Hematopoietic multipotent progenitor cell treated with erythropoietin and hydrocortisone succinate and interleukin-3 and kit ligand, for 6 days (in vitro differentiated cells): ENCODE results near the gene CD109.
A peak's percentile ranks its signal among the peaks of the same experiment; 100 is the strongest.
"Not testable (repeated sequence)": the region's sequence is repeated elsewhere in the genome, so short reads cannot be mapped to it uniquely, and the experiment has no call there.

Source experiments
- DNase-seq: peaks from one replicate; pipeline ENCODE4 v3.0.0-alpha.2; 2015

Gene CD109

DNA sequence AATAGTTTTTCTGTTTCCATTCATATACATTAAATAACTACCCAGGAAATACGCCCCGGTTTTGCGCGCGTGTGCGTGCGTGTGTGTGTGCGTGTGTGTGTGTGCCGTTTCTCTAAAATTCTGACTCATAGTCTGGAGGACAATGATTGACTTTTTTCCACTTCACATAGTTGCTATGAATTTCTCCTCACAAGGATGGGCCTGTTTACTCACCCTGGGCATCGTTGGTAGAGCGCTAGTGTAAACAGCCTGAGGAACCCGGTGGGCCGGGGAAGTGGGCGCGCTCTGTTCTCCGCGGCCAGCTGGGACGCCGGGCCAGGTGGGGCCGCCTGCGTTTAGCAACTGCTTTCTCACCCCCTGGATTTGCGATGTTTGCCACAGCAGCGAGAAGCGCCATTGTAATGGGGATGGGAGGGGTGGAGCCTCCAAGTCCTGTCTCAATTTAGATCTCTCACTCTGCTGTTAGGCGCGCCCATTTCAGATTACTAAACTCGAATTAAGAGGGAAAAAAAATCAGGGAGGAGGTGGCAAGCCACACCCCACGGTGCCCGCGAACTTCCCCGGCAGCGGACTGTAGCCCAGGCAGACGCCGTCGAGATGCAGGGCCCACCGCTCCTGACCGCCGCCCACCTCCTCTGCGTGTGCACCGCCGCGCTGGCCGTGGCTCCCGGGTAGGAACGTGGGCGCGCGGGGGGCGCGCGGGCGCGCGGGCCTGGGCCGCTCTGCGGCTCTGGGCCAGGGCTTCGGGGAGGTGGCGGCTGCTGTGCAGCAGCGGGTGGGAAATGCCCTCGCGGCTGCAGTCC, at the start of gene CD109:
CD109 (plus strand) TSS at position 585 of the 803 bp plus-strand sequence; CDS start at position 598, 13 bp downstream.
- peak; percentile 80 for DNase-seq

DNA sequence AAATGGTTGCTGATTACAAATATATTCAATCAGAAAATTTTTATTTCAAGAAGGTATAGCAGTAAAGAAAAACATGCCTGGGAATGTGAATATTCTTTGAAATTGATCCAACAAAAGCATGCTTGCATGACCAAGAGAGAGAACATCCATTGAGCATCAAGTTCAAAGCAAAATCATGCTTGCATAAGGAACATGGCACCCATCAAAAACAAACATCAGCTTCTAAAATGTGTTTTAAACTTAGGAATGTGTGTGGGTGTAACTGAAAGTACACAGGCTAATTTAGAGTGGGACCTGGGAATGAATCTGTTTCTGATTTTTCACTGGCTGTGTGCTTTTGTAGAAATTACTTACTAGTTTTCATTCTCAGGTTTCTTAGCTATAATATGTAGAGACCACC, 47.8 kb upstream of the CD109 start:
- no peak for DNase-seq

DNA sequence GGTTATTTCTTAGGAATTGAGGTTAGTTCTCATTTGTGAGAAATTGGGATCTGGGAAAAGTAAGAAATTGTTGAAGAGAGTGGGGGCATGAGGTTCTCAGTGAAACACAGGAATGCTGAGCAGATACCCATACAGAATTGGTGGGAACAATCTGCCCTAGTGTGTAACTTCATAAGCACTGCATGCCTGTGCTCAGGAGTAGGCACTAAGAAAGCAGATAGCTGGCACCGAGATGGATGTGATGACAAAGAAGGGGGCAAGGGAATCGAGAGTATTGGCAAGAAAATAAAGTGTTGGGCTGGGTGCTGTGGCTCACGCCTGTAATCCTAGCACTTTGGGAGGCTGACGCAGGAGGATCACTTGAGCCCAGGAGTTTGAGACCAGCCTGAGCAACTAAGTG, 46.2 kb upstream of the CD109 start:
- no peak for DNase-seq

DNA sequence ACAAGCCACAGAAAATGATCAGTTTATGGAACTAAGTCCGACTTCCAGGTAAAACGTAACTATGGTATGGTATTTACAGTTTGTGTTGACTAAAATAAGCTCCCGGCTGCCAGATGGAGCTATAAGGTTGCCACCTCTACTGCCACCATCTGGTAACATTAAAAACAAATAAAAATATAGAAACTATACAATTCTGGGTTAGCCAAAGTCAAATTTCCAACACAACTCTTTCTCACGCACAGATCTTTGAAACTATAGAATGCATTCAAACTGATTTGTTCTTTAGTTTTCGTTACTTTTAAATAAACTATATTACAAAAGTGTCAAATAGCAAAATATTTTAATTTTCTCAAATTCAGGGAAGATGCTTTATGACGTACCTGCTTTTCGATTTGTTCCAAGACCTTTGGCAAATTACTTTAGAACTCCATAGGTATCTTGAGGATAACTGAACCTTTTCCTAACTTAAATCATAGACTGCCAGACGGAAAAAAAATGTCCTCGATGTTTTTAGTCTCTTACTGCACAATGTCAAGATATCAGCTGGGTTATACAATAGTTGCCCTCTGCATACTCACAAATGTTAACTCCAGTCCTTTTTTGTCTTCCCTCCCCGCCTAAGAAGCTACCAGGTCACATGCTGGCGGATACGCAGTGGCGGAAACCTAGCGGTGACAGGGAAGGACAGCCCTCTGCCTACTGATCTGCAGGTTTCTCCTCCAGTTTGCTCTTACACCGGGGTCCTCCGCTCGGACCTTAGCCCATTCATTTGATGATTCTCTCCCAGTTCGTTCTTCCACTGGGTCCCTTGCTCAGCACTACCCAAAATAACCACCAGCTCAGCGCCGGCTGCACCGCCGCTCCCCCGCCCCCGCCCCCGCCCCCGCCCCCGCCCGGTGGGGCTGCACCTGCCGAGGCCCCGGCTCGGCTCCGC, 43.1 kb upstream of the CD109 start:
- peak; percentile 86 for DNase-seq

DNA sequence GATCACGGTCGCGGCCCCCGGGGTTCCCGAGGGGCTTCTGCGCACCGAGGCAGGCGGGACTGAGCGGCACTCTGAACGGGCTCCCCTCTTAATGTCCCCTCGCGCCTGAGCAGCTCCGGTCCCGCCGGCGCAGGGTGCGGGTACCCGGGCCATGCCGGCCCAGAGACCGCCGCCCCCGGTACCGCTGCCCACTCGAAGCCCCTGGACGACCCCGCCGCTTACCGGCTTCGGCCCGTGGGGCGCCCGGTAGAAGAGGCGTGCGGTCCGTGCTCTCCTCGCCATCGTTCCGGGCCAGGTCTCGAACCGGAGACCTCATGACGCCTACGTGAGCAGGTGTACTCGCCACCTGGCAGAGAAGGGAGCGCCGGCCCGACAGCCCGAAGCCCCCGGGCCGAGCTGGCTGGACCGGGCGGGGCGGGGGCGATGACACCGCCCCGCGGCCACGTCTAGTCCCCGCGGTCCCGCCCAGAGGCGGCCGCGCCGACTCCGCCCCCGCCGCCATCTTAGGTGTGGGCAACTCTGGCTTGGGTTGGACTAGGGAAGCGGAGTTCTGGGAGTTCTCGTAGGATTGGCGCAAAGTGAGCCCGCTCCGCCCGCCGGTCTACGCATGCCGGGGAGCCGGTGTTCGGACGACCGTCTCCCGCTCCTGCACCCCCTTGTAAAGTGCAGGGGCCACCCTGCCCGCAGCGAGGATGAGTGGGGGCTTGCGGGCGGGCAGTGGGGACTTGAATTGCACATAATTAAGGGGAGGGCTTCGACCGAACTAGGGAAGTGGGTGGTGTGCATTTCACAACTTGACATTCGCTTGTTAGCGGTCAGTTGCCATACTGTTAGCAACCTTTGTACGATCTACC, 42.2 kb upstream of the CD109 start, which contains the start of gene SLC17A5:
SLC17A5 (minus strand) TSS at position 422 of the 854 bp plus-strand sequence; CDS start at position 316, 106 bp downstream.
- peak; percentile 96 for DNase-seq

DNA sequence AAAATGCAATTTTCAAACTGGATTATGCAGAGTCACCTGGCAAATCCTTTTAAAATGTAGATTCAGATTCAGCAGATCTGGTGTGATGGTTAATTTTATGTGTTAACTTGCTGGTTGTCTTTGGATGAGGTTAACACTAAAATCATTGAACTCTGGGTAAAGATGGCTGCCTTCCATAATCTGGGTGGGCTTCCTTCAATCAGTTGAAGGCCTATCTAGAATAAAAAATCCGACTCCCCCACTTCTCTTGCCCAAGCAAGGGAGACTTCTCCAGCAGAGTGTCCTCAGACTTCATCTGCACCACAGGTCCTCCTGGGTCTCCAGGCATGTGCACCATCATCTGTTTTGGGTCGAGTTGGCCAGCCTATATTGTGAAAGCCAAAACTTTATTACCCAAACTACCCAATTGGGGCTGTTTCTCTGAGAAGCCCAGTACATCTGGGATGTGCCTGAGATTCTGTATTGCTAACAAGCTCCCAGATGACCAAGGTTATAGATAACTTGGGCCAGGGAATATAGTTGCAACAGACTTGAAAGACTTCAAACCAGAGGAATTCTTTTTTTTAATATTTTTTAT, 40.6 kb upstream of the CD109 start:
- no peak for DNase-seq

DNA sequence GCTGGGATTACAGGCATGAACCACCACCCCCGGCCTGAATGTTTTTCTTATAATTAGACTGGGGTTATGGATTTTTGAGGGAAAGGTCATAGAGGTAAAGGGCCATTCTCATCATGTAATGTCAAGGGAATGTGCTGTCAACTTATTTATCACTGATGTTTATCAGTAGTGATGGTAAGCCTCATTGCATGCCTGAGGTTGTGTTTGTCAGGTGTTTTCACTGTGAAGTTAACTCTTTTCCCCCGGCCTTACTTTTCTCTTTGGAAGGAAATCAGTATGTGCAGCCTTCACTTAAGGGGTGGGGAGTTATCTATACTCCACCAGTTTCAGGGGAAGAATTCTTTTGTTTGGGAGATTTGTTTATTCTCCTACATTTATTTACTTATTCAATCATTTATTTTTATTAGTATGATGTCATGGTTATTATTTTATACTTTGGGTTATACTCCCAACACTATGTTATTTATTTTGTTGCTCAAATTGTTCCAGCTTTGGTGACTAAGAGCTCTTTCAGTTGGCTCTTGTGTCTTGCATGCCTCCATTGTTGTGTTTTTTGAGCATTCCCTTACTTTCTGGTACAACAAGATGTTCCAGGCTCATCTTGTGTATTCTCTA, 39.4 kb upstream of the CD109 start:
- no peak for DNase-seq

DNA sequence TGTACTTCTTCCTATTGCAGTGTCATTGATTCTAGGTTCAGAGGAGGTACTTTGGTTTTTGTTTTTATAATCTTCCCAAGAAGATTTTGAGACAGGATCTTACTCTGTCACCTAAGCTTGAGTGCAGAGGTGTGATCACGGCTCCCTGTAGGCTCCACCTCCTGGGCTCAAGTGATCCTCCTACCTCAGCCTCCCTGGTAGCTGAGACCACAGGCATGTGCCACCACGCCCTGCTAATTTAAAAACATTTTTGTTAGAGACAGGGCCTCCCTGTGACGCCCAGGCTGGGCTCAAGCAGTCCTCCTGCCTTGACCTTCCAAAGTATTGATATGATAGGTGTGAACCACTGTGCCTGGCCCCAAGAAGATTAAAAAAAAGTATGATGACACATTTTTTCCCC, 38.8 kb upstream of the CD109 start:
- peak; percentile 45 for DNase-seq

DNA sequence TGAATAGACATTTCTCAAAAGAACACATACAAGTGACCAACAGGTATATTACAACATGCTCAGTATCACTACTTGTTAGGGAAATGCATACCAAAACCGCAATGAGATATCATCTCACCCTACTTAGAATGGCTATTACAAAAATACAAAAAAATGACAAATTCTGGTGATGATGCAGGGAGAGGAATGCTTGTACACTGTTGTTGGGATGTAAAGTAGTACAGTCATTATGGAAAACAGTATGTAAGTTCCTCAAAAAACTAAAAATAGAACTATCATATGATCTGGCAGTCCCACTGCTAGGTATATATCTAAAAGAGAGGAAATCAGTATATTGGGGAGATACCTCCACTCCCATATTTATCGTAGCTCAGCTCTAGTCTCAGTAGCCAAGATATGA, 31.3 kb upstream of the CD109 start:
- DNase-seq: no peak

DNA sequence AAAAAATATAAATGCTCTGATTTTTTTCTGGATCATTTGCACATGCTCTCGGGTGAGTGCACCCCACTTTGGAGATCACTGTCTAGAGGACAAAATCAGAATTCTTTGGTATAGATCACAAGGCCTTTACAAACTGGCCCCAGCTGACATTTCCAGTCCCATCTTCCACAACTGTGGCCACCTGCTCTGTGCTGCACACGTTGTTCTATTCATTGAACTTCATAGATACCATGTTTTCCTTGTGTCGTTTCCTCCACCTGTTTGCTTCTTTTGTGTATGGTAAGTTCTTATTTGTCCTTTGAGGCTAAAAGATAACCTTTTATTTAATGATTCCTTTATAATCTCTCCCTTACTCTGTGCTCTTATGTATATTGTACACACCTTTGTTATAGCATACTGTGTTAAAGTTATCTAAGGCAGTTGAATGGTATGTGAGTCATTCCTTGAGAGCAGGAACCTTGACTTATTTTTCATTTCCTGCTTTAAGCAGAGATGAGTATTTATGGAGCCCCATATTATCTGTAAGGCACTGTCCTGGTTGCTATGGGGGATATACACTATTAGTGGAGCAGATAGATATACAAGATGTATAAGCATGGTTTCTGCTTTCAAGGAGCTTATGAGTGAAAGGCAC, 30.2 kb upstream of the CD109 start:
- no peak for DNase-seq

DNA sequence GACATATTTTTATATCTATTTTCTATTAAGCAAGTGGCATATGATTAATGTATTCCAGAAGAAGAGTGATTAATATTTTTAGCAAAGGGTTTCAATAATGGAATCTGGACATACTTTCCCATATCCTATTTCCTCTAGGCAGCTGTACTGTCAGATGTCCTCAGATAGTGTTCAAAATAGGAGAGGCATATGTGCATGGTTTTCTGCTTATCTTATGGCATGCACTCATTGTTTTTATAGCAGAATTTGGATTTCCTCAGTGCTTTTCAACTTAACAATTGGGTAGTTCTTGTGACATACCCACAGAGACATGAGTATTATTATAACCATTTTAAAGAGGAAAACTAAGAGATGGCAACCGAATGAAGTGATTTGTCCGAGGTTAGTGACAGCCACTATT, 29.6 kb upstream of the CD109 start:
- DNase-seq: no peak

DNA sequence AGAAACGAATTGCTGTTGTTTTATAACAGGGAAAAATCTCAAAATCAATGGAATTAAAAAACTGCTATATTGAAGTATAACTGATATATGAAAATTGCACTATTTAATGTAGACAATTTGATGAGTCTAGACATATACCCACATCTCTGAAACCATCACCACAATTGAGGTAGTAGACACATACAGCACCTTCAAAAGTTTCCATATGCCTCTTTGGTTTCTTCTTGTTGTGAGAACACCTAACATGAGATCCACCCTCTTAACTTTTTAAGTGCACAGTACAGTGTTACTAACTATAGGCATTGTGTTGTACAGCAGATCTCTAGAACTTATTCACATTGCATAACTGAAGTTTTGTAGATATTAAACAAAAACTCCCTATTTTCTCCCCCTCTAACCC, 28.2 kb upstream of the CD109 start:
- no peak for DNase-seq

DNA sequence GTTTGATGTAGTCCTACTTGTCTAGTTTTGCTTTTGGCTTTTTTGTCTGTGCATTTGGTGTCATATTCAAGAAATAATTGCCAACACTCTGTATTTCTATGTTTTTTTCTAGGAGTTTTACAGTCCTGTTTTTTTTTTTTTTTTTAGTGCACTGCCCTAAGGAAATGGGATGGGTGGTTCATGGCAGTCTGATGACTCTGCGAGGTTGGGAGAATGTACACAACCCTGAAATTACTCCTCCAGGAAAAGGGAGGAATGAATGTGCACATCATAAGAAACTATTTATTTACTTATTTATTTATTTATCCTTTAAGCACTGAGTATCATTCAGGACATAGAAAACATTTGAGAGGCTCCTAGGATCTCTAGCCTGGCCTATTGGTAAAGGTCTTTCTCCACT, 27.0 kb upstream of the CD109 start:
- DNase-seq: no peak

DNA sequence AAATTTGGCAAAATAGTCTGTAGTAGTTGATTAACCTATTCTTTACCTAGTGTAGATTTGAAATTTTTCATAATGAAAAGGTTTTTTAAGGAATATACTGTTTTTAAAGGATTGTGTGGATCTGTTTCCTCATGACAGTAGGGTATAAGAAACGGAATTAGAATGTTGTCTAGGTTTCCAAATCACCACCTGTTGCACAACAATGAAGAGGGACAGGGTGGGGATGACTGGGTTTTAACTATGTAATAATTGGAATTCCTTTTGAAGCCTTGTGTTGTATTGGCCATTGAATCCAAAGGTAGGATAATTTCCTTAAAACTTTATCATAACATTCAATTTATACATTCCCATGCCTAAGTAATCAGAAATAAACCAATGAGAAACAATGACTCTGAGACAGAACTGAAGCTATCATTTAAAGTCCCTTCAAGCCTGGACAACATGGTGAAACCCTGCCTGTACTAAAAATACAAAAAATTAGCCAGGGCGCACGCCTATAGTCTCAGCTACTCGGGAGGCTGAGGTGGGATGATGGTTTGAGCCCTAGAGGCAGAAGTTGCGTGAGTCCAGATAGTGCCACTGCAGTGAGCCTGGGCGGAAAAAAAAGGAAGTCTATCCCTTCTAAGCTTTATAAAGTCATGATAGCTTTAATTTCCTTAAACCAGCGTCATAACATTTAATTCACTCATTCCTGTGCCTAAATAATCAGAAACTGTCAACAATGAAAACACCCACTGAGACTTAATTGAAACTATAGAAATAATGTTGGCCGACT, 23.9 kb upstream of the CD109 start:
- no peak for DNase-seq

DNA sequence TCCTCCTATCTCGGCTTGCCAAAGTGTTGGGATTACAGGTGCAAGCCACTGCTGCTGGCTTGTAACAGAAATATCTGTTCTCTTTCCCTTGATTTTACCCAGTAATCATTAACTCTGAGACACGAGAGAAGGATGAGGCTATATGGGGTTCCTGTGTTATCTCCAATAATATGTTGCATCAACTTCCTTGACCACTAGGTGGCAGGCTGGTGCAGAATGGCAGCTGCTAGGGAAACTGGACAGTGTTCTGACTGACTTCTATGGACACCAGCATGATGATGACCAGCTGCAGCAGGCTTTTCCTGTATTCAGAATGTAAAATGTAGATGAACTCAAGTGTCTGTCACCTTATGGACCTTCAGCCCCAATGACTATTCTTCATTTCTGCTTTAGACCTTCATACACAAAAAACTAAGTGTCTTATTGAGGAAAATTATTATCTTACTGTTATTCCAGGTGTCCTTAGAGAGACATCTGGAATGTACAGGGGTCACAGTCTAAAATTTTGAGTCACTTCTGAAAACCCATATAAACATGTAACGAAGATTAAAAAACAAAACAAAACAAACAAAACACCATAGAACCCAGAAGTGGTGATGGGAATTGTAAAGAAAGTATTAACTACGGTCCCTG, 20.4 kb upstream of the CD109 start:
- DNase-seq: peak; percentile 87

DNA sequence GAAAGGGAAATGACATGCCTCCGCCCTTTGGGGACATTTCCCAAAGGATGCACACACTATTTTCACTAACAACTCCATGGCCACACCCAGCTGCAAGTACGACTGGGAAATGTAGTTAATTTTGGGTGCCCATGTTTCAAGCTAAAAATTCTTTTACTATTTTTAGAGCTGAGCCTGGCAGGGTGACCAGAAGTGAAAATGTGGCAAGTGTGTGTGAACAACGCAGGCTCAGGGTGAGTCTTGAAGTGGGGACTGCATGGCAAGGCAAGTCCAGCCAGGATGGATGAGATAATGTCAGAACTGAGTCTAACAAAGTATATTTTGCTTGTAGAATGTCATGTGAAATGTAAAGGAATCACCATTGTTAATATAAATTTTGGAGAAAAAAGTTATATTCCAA, 17.0 kb upstream of the CD109 start:
- DNase-seq: no peak

DNA sequence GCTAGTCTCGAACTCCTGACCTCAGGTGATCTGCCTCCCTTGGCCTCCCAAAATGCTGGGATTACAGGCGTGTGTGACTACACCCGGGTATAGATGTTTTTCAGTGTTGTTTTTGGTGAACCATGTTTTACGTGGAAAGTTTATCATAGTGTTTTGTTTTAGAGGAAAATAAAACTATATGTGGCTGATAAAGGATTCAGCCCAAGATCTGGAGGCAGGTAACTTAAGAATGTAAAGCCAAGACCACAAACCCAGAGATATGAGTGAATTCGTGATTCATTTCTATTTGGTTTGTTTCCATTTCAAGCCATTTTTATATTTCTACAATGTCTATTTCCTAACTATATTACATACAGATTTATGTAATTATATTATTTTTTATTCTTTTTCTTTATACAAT, 16.2 kb upstream of the CD109 start:
- DNase-seq: not testable (repeated sequence)

DNA sequence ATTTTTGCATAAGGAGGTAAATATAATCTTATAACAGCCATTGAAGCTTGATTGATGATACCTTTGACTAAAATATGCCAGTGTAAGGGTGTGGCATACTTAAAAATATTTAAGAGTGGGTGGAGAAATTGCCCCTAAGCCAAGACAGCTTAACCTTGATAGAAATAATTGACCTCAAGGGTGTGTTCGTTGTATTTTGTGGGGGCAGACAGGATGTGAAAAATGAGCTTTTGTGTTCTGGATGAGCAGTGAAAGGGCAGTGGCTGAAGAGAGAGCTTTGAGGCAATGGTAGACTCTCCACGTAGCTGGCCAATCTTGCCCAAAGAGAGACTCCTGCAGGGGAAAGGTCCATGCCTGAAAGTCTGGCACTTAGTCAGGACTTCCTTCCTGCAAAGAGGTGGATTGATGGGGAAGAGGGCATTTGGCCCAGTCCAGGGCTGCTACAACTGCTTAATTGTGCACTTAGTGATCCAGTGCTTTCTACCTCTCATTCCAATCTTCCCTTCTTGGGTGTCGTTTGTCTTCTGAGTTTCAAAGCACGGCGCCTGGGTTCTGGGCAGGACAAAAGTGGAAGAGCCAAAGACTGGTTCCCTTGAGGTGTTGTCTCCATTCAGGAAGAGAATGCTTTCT, 15.6 kb upstream of the CD109 start:
- no peak for DNase-seq

DNA sequence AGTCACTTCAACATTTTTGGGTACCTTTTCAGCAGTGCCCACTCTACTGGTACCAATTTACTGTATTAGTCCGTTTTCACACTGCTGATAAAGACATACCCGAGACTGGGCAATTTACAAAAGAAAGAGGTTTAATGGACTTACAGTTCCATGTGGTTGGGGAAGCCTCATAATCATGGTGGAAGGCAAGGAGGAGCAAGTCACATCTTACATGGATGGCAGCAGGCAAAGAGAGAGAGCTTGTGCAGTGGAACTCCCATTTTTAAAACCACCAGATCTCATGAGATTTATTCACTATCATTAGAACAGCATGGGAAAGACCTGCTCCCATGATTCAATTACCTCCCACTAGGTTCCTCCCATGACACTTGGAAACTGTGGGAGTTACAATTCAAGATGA, 12.4 kb upstream of the CD109 start:
- DNase-seq: not testable (repeated sequence)

DNA sequence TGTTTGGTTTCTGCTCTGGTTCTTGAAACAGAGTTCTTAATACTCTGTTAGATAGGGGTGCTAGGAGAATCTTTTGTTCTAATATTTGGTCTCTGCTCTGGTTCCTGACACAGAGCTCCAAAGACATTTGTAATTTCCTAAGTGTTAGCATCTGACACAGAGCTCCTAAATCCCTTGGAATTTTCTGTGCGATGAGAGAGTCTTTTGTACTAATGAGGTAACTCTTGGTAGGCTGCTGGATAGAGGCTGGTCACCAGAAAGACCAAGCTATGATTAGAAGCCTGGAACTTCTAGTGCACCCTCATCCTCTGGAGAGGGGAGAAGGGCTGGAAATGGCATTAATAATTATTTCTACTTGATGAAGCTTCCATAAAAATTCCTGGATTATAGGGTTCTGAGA, 7.7 kb upstream of the CD109 start:
- no peak for DNase-seq
